Measurements from ENCODE around the gene C1QTNF8.

Gene C1QTNF8

GRCh38 chr16:1045310-1045992 lies 50.6 kb downstream of the C1QTNF8 start:
- no peak for DNase-seq (ENCODE audit: low read depth in 2 of 2)

DNA sequence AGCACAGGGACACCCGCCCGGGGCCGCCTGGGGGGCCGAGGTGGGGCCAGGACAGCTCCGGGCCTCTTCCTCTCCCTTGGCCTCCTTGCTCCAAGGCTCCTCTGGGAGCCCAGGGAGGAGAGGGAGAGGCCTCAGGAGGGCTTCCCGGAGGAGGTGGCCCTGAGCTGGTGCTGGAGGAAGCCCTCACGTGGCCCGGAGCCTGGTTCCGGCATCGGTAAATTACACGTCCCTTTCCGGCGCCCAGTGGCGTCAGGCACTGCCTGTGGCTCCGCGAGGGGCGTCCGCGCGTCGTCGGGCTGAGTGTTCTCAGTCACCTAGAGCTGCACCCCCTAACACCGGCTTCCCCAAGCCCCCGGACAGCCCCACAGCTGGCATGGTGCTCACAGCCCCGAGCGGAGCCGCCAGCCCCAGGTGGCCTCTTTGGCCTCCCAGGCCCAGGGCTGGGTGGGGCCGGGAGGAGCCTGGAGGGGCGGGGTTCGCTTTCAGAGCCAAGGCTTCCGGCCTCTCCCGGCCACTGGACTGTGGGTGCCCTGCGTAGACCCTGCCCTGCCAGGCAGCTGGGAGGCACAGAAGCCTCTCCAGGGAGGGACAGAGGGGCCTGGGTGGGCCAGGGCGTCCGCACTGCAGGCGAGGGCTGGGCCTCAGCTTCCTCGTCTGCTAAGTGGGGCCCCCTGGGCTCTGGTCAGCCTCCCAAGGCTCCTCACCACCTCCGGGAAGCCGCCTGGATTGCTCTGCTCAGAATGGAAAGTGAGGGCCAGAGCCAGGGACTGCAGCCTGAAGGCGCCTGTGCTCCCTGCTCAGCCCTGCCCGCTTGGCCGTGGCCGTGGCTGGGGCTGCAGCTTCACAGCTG lies 51.4 kb downstream of the C1QTNF8 start:
- no peak for DNase-seq (ENCODE audit: low read depth in 2 of 2)

DNA sequence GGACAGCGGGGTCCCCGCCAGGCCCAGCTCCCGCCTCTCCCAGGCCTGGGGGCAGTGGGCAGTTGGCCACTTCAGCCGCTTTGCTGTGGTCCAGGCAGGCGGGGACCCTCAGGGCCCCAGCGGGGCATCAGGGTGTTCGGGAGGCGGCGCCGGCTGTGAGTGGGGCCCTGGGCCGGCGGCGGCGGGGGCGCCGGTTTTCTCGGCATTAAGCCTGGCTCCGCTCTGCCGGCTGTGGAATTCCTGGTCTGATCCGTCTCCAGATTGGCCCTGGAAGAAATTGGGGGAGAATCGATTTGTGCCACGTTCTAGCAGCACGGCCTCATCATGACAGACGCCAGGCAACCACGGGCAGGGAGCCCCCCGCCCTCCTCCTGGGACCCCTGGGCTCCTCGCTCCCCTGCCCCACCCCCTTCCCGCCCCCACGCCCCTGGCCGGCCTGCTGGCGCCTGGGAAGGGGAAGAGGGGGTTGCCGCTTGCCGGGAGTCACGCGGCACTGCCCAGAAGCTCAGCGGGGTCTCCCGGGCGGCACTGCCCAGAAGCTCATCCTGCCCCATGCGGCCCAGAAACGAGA lies 52.1 kb downstream of the C1QTNF8 start:
- DNase-seq (ENCODE audit: low read depth in 2 of 2) = no peak

DNA sequence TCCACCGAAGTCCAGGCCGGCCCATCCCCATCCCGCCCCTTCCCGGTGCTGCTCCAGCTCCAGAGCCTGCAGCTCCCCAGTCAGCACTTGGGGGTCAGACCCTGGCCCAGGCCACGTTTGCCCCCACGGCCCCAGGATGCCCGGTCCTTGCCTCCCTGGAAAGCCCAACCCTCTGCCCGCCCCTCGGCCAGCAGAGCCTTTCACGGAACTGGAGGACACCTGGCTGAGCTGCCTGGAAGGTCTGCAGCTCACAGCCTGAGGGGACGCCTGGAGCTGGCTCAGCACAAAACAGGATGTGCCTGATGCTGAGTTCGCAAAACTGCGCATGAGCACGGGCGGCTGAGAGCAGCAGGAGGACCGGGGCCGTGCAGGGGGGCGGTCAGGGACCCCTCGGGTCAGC lies 53.2 kb downstream of the C1QTNF8 start:
- no peak for DNase-seq (ENCODE audit: low read depth in 2 of 2)

- DNase-seq (ENCODE audit: low read depth in 2 of 2) = no peak
Measured at GRCh38 chr16:1042049-1042744, 53.8 kb downstream of the C1QTNF8 start.

DNA sequence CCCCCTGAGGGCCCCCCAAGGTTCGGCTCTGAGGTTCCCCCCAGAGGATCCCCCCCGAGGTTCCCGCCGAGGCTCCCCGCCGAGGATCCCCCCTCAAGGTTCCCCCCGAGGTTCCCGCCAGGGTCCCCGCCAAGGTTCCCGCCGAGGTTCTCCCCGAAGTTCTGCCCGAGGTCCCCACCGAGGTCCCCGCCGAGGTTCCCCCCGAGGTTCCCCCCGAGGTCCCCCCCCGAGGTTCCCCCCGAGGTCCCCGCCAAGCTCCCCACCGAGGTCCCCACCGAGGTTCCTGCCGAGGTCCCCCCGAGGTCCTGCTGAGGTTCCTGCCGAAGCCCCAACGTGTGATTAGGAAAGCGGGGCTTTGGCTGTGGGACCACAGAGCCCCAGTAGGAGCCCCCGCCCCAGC lies 55.7 kb downstream of the C1QTNF8 start:
- no peak for DNase-seq (ENCODE audit: low read depth in 2 of 2)

GRCh38 chr16:1039762-1040161 lies 56.3 kb downstream of the C1QTNF8 start:
- no peak for DNase-seq (ENCODE audit: low read depth in 2 of 2)

DNA sequence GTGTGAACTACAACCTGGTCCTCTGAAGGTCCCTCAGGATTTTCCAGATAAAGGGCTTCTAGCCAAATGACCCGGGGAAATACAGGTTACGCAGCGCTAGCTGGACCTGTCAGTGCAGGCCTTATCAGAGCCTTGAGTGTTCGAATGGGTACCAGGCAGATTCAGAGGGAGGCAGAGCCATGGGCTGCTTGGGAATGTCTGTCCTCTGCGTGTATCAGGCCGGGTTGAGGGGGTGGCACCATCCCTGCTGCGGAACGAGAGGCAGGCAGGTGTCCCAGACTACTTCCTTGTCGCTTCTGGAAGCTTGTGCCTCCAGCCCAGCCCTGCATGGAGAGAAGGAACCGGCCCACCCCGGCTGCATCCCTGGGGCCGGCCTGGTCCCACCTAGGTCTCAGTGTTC lies 57.1 kb downstream of the C1QTNF8 start:
- DNase-seq (ENCODE audit: low read depth in 2 of 2) = no peak
